ENCODE results near the gene IRS2.

The IRS2 gene

GRCh38 chr13:109784590-109785140 lies 1.7 kb downstream of the IRS2 start:
- no peak overlapping the region for H2AFZ ChIP-seq (ENCODE audit: low read length)
- TF ChIP-seq CTCF (conservative IDR thresholded peaks at IDR 0.05; ENCODE audit: low read length) (no peak), EZH2phosphoT487 (IDR thresholded peaks at IDR 0.05; ENCODE audit: borderline replicate concordance) (no peak)
- H3K9me3 ChIP-seq (ENCODE audit: insufficient read depth, low read depth, low read length) = no peaks in the 10 kb centered on the region
- no peaks in the 10 kb centered on the region for H3K9me2 ChIP-seq (replicated peaks; ENCODE audit: low read depth, low read length)
- H3K9ac ChIP-seq (ENCODE audit: low read depth, low read length, poor library complexity, severe bottlenecking) = no peak overlapping the region
- H3K36me3 ChIP-seq (ENCODE audit: insufficient read depth, low read length) = no peaks in the 10 kb centered on the region
- no peaks in the 10 kb centered on the region for H3K27me3 ChIP-seq (ENCODE audit: insufficient read depth, low read length, poor library complexity, severe bottlenecking)
- H3K4me1 ChIP-seq (ENCODE audit: insufficient read depth, low read length, poor library complexity, severe bottlenecking) = peaks cover 28% of the 10 kb centered on the region
- H3K4me3 ChIP-seq (ENCODE audit: low read length, poor library complexity, severe bottlenecking) = no peak overlapping the region
- no peaks in the 10 kb centered on the region for H4K20me1 ChIP-seq (ENCODE audit: insufficient read depth, low read length, poor library complexity, severe bottlenecking)
- H3F3A ChIP-seq (ENCODE audit: low read depth) = 0 out of 2 replicates have a peak, but pooled peaks cover 5% of the 10 kb centered on the region
- H3K4me2 ChIP-seq (ENCODE audit: low read depth, low read length, poor library complexity, severe bottlenecking) = no peak overlapping the region
- H3K79me2 ChIP-seq (ENCODE audit: insufficient read depth, low read length) = no peaks in the 10 kb centered on the region

- Histone ChIP-seq H3K79me2 (ENCODE audit: insufficient read depth, low read length) (no peaks in the 10 kb centered on the region), H3K9me3 (ENCODE audit: insufficient read depth, low read depth, low read length) (no peaks in the 10 kb centered on the region), H3K4me1 (ENCODE audit: insufficient read depth, low read length, poor library complexity, severe bottlenecking) (peaks cover 34% of the 10 kb centered on the region), H3K27me3 (ENCODE audit: insufficient read depth, low read length, poor library complexity, severe bottlenecking) (no peaks in the 10 kb centered on the region), H3K36me3 (ENCODE audit: insufficient read depth, low read length) (no peaks in the 10 kb centered on the region), H3K4me3 (ENCODE audit: low read length, poor library complexity, severe bottlenecking) (no peak overlapping the region), H4K20me1 (ENCODE audit: insufficient read depth, low read length, poor library complexity, severe bottlenecking) (no peaks in the 10 kb centered on the region), H3F3A (ENCODE audit: low read depth) (peaks cover 9% of the 10 kb centered on the region; the same call in 1 of the 2 replicates), H3K9ac (ENCODE audit: low read depth, low read length, poor library complexity, severe bottlenecking) (no peak overlapping the region), H3K9me2 (replicated peaks; ENCODE audit: low read depth, low read length) (no peaks in the 10 kb centered on the region), H2AFZ (ENCODE audit: low read length) (no peak overlapping the region), H3K4me2 (ENCODE audit: low read depth, low read length, poor library complexity, severe bottlenecking) (no peak overlapping the region)
- TF ChIP-seq CTCF (conservative IDR thresholded peaks at IDR 0.05; ENCODE audit: low read length) (no peak), EZH2phosphoT487 (IDR thresholded peaks at IDR 0.05; ENCODE audit: borderline replicate concordance) (no peak)
These were observed 2.4 kb downstream of the IRS2 start for GRCh38 chr13:109783815-109784589.

DNA sequence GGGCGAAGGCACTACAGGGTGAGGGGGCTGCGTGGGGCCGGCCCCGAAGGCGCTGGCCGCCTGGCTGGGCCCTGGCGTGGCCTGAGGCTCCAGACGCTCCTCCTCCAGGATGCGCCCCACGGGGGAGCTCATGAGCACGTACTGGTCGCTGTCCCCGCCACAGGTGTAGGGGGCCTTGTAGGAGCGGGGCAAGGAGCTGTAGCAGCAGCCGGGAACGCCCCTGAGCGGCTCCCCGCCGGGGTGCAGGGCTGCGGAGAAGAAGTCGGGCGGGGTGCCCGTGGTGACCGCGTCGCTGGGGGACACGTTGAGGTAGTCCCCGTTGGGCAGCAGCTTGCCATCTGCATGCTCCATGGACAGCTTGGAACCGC lies 3.0 kb downstream of the IRS2 start:
- no peak overlapping the region for H3K4me2 ChIP-seq (ENCODE audit: low read depth, low read length, poor library complexity, severe bottlenecking)
- H3K9ac ChIP-seq (ENCODE audit: low read depth, low read length, poor library complexity, severe bottlenecking) = no peak overlapping the region
- TF ChIP-seq EZH2phosphoT487 (IDR thresholded peaks at IDR 0.05; ENCODE audit: borderline replicate concordance) = no peak
- no peak for TF ChIP-seq CTCF (conservative IDR thresholded peaks at IDR 0.05; ENCODE audit: low read length)
- no peaks in the 10 kb centered on the region for H3K27me3 ChIP-seq (ENCODE audit: insufficient read depth, low read length, poor library complexity, severe bottlenecking)
- H3F3A ChIP-seq (ENCODE audit: low read depth) = peaks cover 9% of the 10 kb centered on the region; the same call in 1 of the 2 replicates
- H3K36me3 ChIP-seq (ENCODE audit: insufficient read depth, low read length) = no peaks in the 10 kb centered on the region
- H2AFZ ChIP-seq (ENCODE audit: low read length) = no peak overlapping the region
- H3K79me2 ChIP-seq (ENCODE audit: insufficient read depth, low read length) = no peaks in the 10 kb centered on the region
- no peak overlapping the region for H3K4me3 ChIP-seq (ENCODE audit: low read length, poor library complexity, severe bottlenecking)
- H4K20me1 ChIP-seq (ENCODE audit: insufficient read depth, low read length, poor library complexity, severe bottlenecking) = peaks cover 5% of the 10 kb centered on the region
- no peaks in the 10 kb centered on the region for H3K9me3 ChIP-seq (ENCODE audit: insufficient read depth, low read depth, low read length)
- no peaks in the 10 kb centered on the region for H3K9me2 ChIP-seq (replicated peaks; ENCODE audit: low read depth, low read length)
- H3K4me1 ChIP-seq (ENCODE audit: insufficient read depth, low read length, poor library complexity, severe bottlenecking) = peaks cover 34% of the 10 kb centered on the region
